Measurements from ENCODE around the gene RHOH. TPM values are rescaled to one million over a fixed set of nuclear protein-coding genes. Genes with fewer than 3 reads are reported as not detected.

RHOH gene
- total RNA-seq, 1 experiment from 2014 or later = 74.2 TPM

GRCh38 chr4:40264497-40264896, 67.7 kb downstream of the RHOH start:
- intact Hi-C loops (cut with micrococcal nuclease; ENCODE audit: unreplicated experiment) = no loop called here
- DNase-seq (ENCODE audit: low spot score) = peak; percentile 70
- BruUV-seq (replicated peaks) = no TSS peak

GRCh38 chr4:40264995-40265909, 68.4 kb downstream of the RHOH start:
- Histone ChIP-seq H3K36me3 (ENCODE audit: insufficient read depth, low read length, poor library complexity, severe bottlenecking) (no peaks in the 10 kb centered on the region), H3K9me3 (ENCODE audit: low read depth, low read length, poor library complexity, severe bottlenecking) (no peaks in the 10 kb centered on the region), H3K4me1 (ENCODE audit: insufficient read depth, low read length, poor library complexity, severe bottlenecking) (peaks cover 22% of the 10 kb centered on the region), H3K27ac (ENCODE audit: low read depth, low read length, poor library complexity, severe bottlenecking) (peak overlapping the region; percentile 55), H3K27me3 (replicated peaks; ENCODE audit: insufficient read depth, low read depth, low read length, poor library complexity) (no peaks in the 10 kb centered on the region), H3K4me3 (ENCODE audit: low read depth, low read length, poor library complexity, severe bottlenecking) (no peak overlapping the region)
- ChIA-PET POLR2A (ENCODE audit: low non-redundant PET) (interaction anchor here (0.6 kb wide), 1 partner anchor 207 kb away, joined by 3 read pairs; no protein-coding TSS in a partner anchor), CTCF (no interaction called here)
- BruUV-seq (replicated peaks) = no TSS peak
- intact Hi-C loops (cut with micrococcal nuclease; ENCODE audit: unreplicated experiment) = no loop called here
- DNase-seq (ENCODE audit: low spot score) = peak; percentile 90
- TF ChIP-seq CTCF (conservative IDR thresholded peaks at IDR 0.05; ENCODE audit: low read depth, low read length) (no peak), EZH2 (IDR thresholded peaks at IDR 0.05; ENCODE audit: borderline replicate concordance, low read depth, low read length, poor library complexity, severe bottlenecking) (no peak)

More at GRCh38 chr4:40264497-40264896, 67.7 kb downstream of the RHOH start:
- Histone ChIP-seq H3K4me3 (ENCODE audit: low read depth, low read length, poor library complexity, severe bottlenecking) (no peak overlapping the region), H3K27me3 (replicated peaks; ENCODE audit: insufficient read depth, low read depth, low read length, poor library complexity) (no peaks in the 10 kb centered on the region), H3K27ac (ENCODE audit: low read depth, low read length, poor library complexity, severe bottlenecking) (no peak overlapping the region), H3K36me3 (ENCODE audit: insufficient read depth, low read length, poor library complexity, severe bottlenecking) (no peaks in the 10 kb centered on the region), H3K9me3 (ENCODE audit: low read depth, low read length, poor library complexity, severe bottlenecking) (no peaks in the 10 kb centered on the region), H3K4me1 (ENCODE audit: insufficient read depth, low read length, poor library complexity, severe bottlenecking) (peaks cover 22% of the 10 kb centered on the region)
- TF ChIP-seq EZH2 (IDR thresholded peaks at IDR 0.05; ENCODE audit: borderline replicate concordance, low read depth, low read length, poor library complexity, severe bottlenecking) (no peak), CTCF (conservative IDR thresholded peaks at IDR 0.05; ENCODE audit: low read depth, low read length) (no peak)
- ChIA-PET POLR2A (ENCODE audit: low non-redundant PET) (no interaction called here), CTCF (no interaction called here)

GRCh38 chr4:40265910-40266274, 69.1 kb downstream of the RHOH start:
- DNase-seq (ENCODE audit: low spot score) = no peak
- ChIA-PET POLR2A (ENCODE audit: low non-redundant PET) (no interaction called here), CTCF (no interaction called here)
- intact Hi-C loops (cut with micrococcal nuclease; ENCODE audit: unreplicated experiment) = no loop called here
- Histone ChIP-seq H3K27ac (ENCODE audit: low read depth, low read length, poor library complexity, severe bottlenecking) (peak overlapping the region; percentile 55), H3K9me3 (ENCODE audit: low read depth, low read length, poor library complexity, severe bottlenecking) (no peaks in the 10 kb centered on the region), H3K4me1 (ENCODE audit: insufficient read depth, low read length, poor library complexity, severe bottlenecking) (peaks cover 22% of the 10 kb centered on the region), H3K27me3 (replicated peaks; ENCODE audit: insufficient read depth, low read depth, low read length, poor library complexity) (no peaks in the 10 kb centered on the region), H3K4me3 (ENCODE audit: low read depth, low read length, poor library complexity, severe bottlenecking) (no peak overlapping the region), H3K36me3 (ENCODE audit: insufficient read depth, low read length, poor library complexity, severe bottlenecking) (no peaks in the 10 kb centered on the region)
- no TSS peak for BruUV-seq (replicated peaks)
- no peak for TF ChIP-seq EZH2 (IDR thresholded peaks at IDR 0.05; ENCODE audit: borderline replicate concordance, low read depth, low read length, poor library complexity, severe bottlenecking)
- TF ChIP-seq CTCF (conservative IDR thresholded peaks at IDR 0.05; ENCODE audit: low read depth, low read length) = no peak

Measured in A673 (cell line).